IMR-90 (cell line): ENCODE measurements around the gene LHPP.

Source experiments
- MAZ ChIP-seq: IDR thresholded peaks from 2 replicates; pipeline ENCODE4 v1.6.1; 2012; ENCODE audit warnings: low read depth, mild to moderate bottlenecking, low read length, improper control_type of control experiment, moderate library complexity, borderline replicate concordance
- POLR2A ChIP-seq: IDR thresholded peaks from 2 replicates; pipeline ENCODE4 v1.6.1; 2012; ENCODE audit warnings: mild to moderate bottlenecking, low read depth, low read length
- TF ChIP-seq, protein P1 (sequence below): conservative IDR thresholded peaks from 2 replicates; pipeline ENCODE4 v1.5.1; 2012; ENCODE audit warnings: mild to moderate bottlenecking, low read depth, low read length, improper control_type of control experiment

DNA sequence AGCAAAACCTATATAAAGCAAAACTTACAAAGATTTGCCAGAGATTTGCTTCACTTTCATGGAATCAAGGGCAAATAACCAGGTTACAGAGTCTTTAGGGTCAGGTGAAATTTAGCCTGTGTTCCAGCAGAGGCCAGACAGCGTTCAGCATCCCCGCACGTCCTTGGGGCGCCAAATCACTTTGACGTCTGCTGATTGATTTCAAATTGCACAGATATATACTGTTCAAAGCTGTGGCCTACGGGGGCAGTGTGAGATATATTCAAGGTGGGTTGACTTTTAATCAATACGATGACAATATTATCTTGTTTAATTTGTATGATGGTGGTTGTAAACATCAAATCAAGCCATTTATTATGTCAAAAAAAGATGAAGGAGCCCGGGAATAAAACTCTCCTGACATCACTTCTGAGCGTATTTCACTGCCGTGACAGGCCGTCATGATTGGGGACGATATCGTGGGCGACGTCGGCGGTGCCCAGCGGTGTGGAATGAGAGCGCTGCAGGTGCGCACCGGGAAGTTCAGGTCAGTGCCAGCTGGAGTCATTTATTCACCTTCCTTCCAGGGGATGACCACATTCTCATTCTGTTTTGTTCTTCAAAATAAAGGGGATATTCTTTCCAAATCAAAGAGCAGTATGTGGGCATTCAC, 55.2 kb downstream of the LHPP start:
- TF ChIP-seq POLR2A: no peak
- TF ChIP-seq MAZ: no peak
- TF ChIP-seq, protein P1, sequence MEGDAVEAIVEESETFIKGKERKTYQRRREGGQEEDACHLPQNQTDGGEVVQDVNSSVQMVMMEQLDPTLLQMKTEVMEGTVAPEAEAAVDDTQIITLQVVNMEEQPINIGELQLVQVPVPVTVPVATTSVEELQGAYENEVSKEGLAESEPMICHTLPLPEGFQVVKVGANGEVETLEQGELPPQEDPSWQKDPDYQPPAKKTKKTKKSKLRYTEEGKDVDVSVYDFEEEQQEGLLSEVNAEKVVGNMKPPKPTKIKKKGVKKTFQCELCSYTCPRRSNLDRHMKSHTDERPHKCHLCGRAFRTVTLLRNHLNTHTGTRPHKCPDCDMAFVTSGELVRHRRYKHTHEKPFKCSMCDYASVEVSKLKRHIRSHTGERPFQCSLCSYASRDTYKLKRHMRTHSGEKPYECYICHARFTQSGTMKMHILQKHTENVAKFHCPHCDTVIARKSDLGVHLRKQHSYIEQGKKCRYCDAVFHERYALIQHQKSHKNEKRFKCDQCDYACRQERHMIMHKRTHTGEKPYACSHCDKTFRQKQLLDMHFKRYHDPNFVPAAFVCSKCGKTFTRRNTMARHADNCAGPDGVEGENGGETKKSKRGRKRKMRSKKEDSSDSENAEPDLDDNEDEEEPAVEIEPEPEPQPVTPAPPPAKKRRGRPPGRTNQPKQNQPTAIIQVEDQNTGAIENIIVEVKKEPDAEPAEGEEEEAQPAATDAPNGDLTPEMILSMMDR: no peak
